H1 (cell line): ENCODE data around the gene XRN2. TPM values are rescaled to one million over a fixed set of nuclear protein-coding genes. Genes with fewer than 3 reads are reported as not detected.
A peak's percentile ranks its signal among the peaks of the same experiment; 100 is the strongest.

ENCODE experiments used
- CTCF ChIA-PET: fragments of 300-600 bp; sonication (Branson Sonifier 250); formaldehyde crosslinking; loops from one replicate; lab custom pipeline; 2021; ENCODE audit not compliant: partially characterized antibody; lab: Charles Lee
- POLR2A ChIA-PET: fragments of 300-600 bp; sonication (Branson Sonifier 250); formaldehyde crosslinking; loops from one replicate; lab custom pipeline; 2021; ENCODE audit warnings: inconsistent platforms; ENCODE audit not compliant: partially characterized antibody; lab: Charles Lee
- DNase-seq, 2 experiments: peaks; one replicate each; pipeline versions ENCODE4 v3.0.0 to v3.0.0-alpha.2; 2010 to 2022; ENCODE audit warnings: low spot score in 2 of 2, low read depth in 1 of 2, mixed read lengths in 1 of 2
- FAIRE-seq: peaks from 2 replicates; lab custom pipeline; 2011; peaks lifted over from hg19 to GRCh38; lab: Jason Lieb, UNC
- H2AFZ ChIP-seq: 2 replicates; pipeline ENCODE4 v1.8.1; 2012; ENCODE audit warnings: low read length, inconsistent platforms
- H2AK5ac ChIP-seq: 2 replicates; pipeline ENCODE4 v1.6.1; 2013; ENCODE audit warnings: low read depth, low read length
- H2BK120ac ChIP-seq: replicated peaks from 2 replicates; pipeline ENCODE3; 2013; ENCODE audit warnings: low read depth, low read length, inconsistent platforms
- H2BK12ac ChIP-seq: 2 replicates; pipeline ENCODE4 v1.6.1; 2013; ENCODE audit warnings: low read depth, low read length
- H2BK15ac ChIP-seq: 2 replicates; pipeline ENCODE4 v1.6.1; 2013; ENCODE audit warnings: low read length
- H2BK20ac ChIP-seq: 2 replicates; pipeline ENCODE4 v1.6.1; 2013; ENCODE audit warnings: low read length
- H2BK5ac ChIP-seq: 2 replicates; pipeline ENCODE4 v1.6.1; 2013; ENCODE audit warnings: low read depth, low read length
- H3K14ac ChIP-seq: 2 replicates; pipeline ENCODE4 v1.6.1; 2013; ENCODE audit warnings: inconsistent platforms; ENCODE audit not compliant: insufficient read length
- H3K18ac ChIP-seq: 2 replicates; pipeline ENCODE4 v1.6.1; 2013; ENCODE audit warnings: low read length; ENCODE audit errors: extremely low read depth
- H3K23ac ChIP-seq: 2 replicates; pipeline ENCODE4 v1.6.1; 2013; ENCODE audit warnings: inconsistent platforms; ENCODE audit not compliant: insufficient read length
- H3K23me2 ChIP-seq: 2 replicates; pipeline ENCODE4 v1.6.1; 2013; ENCODE audit warnings: low read depth, low read length
- H3K27ac ChIP-seq: 2 replicates; pipeline ENCODE4 v1.6.1; 2011; ENCODE audit warnings: low read depth, low read length, inconsistent platforms
- H3K27me3 ChIP-seq, 4 experiments: replicated peaks in 1 of 4; 1 replicate in 1 of 4; 2 replicates in 3 of 4; pipeline versions ENCODE4 v1.6.1 to v1.8.1; 2011 to 2013; ENCODE audit warnings: low read length in 3 of 4, mild to moderate bottlenecking in 3 of 4, inconsistent platforms in 2 of 4, mixed read lengths in 2 of 4, moderate library complexity in 1 of 4; ENCODE audit not compliant: control insufficient read depth in 3 of 4, insufficient read depth in 3 of 4; ENCODE audit errors: extremely low read depth in 1 of 4
- H3K36me3 ChIP-seq, 4 experiments: 2 replicates each; pipeline versions ENCODE4 v1.6.1 to v1.8.1; 2011 to 2013; ENCODE audit warnings: mild to moderate bottlenecking in 4 of 4, low read length in 3 of 4, moderate library complexity in 2 of 4, control low read depth in 1 of 4, inconsistent platforms in 1 of 4; ENCODE audit not compliant: insufficient read depth in 4 of 4, control insufficient read depth in 2 of 4
- H3K4ac ChIP-seq: replicated peaks from 2 replicates; pipeline ENCODE3; 2013; ENCODE audit warnings: low read length, low read depth, mixed read lengths, inconsistent platforms; ENCODE audit not compliant: insufficient read length
- H3K4me1 ChIP-seq, 4 experiments: replicated peaks in 1 of 4; 1 replicate in 1 of 4; 2 replicates in 3 of 4; pipeline versions ENCODE4 v1.6.1 to v1.8.1; 2011 to 2013; ENCODE audit warnings: low read length in 3 of 4, inconsistent platforms in 2 of 4, mixed read lengths in 1 of 4; ENCODE audit not compliant: insufficient read depth in 4 of 4, control insufficient read depth in 3 of 4
- H3K4me2 ChIP-seq, 2 experiments: 2 replicates each; pipeline versions ENCODE4 v1.6.1 to v1.8.1; 2011 to 2013; ENCODE audit warnings: low read depth in 2 of 2, low read length in 2 of 2, control low read depth in 1 of 2, inconsistent platforms in 1 of 2, mild to moderate bottlenecking in 1 of 2; ENCODE audit not compliant: insufficient read depth in 1 of 2
- H3K4me3 ChIP-seq, 4 experiments: fragments of 200-600, 300-600 bp in 1 of 4; sonication (generic), shearing (Covaris generic), sonication (Bioruptor Twin) in 1 of 4; 2 replicates each; pipeline versions ENCODE4 v1.5.1 to v1.8.1; 2011 to 2016; ENCODE audit warnings: low read length in 4 of 4, low read depth in 3 of 4, control low read depth in 2 of 4, inconsistent platforms in 2 of 4, mild to moderate bottlenecking in 2 of 4, mixed read lengths in 1 of 4, moderate library complexity in 1 of 4; ENCODE audit not compliant: insufficient read depth in 2 of 4; ENCODE audit errors: extremely low read depth in 1 of 4
- H3K56ac ChIP-seq: replicated peaks from 2 replicates; pipeline ENCODE3; 2013; ENCODE audit warnings: low read depth, mild to moderate bottlenecking, mixed read lengths, low read length, inconsistent platforms; ENCODE audit not compliant: insufficient read length
- H3K79me1 ChIP-seq: 2 replicates; pipeline ENCODE4 v1.6.1; 2013; ENCODE audit warnings: low read depth, low read length, control low read depth
- H3K79me2 ChIP-seq, 2 experiments: 2 replicates each; pipeline versions ENCODE4 v1.6.1 to v1.8.1; 2012 to 2013; ENCODE audit warnings: low read length in 2 of 2, mild to moderate bottlenecking in 2 of 2, inconsistent platforms in 1 of 2; ENCODE audit not compliant: insufficient read depth in 2 of 2, control insufficient read depth in 1 of 2
- H3K9ac ChIP-seq, 4 experiments: replicated peaks in 1 of 4; 1 replicate in 1 of 4; 2 replicates in 3 of 4; pipeline versions ENCODE4 v1.6.1 to v1.8.1; 2011 to 2013; ENCODE audit warnings: low read depth in 3 of 4, low read length in 3 of 4, control low read depth in 2 of 4, mild to moderate bottlenecking in 2 of 4, moderate library complexity in 2 of 4, inconsistent platforms in 1 of 4; ENCODE audit errors: extremely low read depth in 1 of 4
- H3K9me3 ChIP-seq, 2 experiments: 2 replicates each; pipeline versions ENCODE4 v1.6.1 to v1.8.1; 2012 to 2013; ENCODE audit warnings: mild to moderate bottlenecking in 2 of 2, moderate library complexity in 2 of 2, control low read depth in 1 of 2, inconsistent platforms in 1 of 2, low read depth in 1 of 2, low read length in 1 of 2, mixed read lengths in 1 of 2; ENCODE audit not compliant: insufficient read depth in 2 of 2
- H4K20me1 ChIP-seq, 2 experiments: replicated peaks in 1 of 2; 2 replicates each; pipeline versions ENCODE3 to v1.8.1; 2011 to 2013; ENCODE audit warnings: inconsistent platforms in 2 of 2, low read length in 2 of 2, mild to moderate bottlenecking in 1 of 2; ENCODE audit not compliant: insufficient read depth in 2 of 2, control insufficient read depth in 1 of 2
- H4K5ac ChIP-seq: 2 replicates; pipeline ENCODE4 v1.6.1; 2013; ENCODE audit warnings: low read length, low read depth, mixed read lengths, inconsistent platforms; ENCODE audit not compliant: insufficient read length
- H4K8ac ChIP-seq: 2 replicates; pipeline ENCODE4 v1.8.0; 2013; ENCODE audit warnings: mild to moderate bottlenecking, moderate library complexity, low read length, inconsistent platforms; ENCODE audit not compliant: insufficient read depth; ENCODE audit errors: extremely low read depth
- H4K91ac ChIP-seq: replicated peaks from 2 replicates; pipeline ENCODE3; 2013; ENCODE audit warnings: low read length, mixed read lengths, inconsistent platforms; ENCODE audit not compliant: insufficient read length
- CREB1 ChIP-seq: IDR thresholded peaks from 2 replicates; pipeline ENCODE4 v1.6.1; 2012; ENCODE audit warnings: inconsistent platforms
- HDAC6 ChIP-seq: IDR thresholded peaks from one replicate; pipeline ENCODE4 v1.7.1; 2012; ENCODE audit warnings: low read depth, mild to moderate bottlenecking, inconsistent platforms, low read length, moderate library complexity
- WGBS, 2 experiments: shearing (Covaris generic) in 1 of 2; methylation state at CpG; one replicate each; pipeline versions ENCODE4 v1.1.6 to v1.1.7; 2013 to 2015; ENCODE audit warnings: low lambda C conversion rate in 2 of 2, mixed read lengths in 2 of 2, inconsistent platforms in 1 of 2, low coverage in 1 of 2, missing lambda C conversion rate in 1 of 2; ENCODE audit not compliant: insufficient replicate concordance in 2 of 2, insufficient coverage in 1 of 2, insufficient read length in 1 of 2; ENCODE audit errors: extremely low coverage in 1 of 2, missing lambda C conversion rate in 1 of 2; 5-methylcytosine and 5-hydroxymethylcytosine counted together
- polyA plus RNA-seq, 7 experiments: library from polyadenylated mRNA; depleted of rRNA in 3 of 7; stranded (reverse) in 5 of 7; unstranded in 2 of 7; fragments of >200 nt in 5 of 7; fragments of 200-250 nt in 2 of 7; gene quantifications; 1 replicate in 5 of 7; 2 replicates in 1 of 7; 4 replicates in 1 of 7; pipeline versions ENCODE4 v1.2.1 to v1.2.3, GENCODE V29; 2011 to 2013; ENCODE audit warnings: missing spikeins in 2 of 7, mixed read lengths in 2 of 7
- total RNA-seq: library from RNA; stranded (reverse); fragmentation: NEBNext Ultra II Directional; extraction: Animal tissue kit (Norgen Biotek cat#: 25700); gene quantifications from 2 replicates; pipeline ENCODE4 v1.2.1, GENCODE V29; 2021

XRN2 gene
- total and polyA plus RNA-seq, 2 of the 8 experiments (the other 6 are each of a cell fraction or from before 2014, with no cell fraction given): 60.3 to 139 TPM

DNA sequence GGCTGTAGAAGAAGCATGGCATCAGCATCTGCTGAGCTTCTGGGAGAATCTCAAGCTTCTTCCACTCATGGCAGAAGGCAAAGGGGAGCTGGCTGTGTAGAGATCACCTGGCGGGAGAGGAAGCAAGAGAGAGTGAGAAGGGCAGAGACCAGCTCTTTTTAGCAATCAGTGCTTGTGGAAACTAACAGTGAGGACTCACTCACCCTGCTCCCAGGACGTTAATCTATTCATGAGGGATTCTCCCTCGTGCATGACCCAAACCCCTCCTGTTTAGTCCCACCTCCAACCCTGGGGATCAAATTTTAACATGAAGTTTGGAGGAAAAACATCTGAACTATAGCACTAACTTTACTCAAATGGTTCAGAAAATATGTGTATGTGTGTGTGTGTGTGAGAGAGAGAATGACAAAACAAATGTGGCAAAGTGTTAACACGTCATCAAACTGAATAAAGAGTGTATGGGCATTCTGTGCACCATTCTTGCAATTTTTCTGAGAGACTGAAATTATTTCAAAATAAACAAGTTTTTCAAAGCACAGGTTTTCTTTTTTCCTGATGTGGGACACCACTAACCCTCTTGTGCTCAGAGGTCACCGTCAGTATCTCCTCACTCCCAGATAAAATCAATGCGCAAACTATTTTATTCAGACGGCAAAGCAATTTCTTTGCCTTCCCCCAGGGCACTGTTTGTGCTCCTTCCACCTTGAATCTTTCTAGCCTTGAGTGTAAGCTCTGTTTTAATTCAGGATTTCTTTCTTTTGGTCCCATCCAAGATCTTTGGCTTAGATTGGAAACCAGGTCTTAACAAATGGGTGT lies 23.2 kb upstream of the XRN2 start:
- no peak overlapping the region for H3K14ac ChIP-seq
- H3K56ac ChIP-seq: no peak overlapping the region
- no peak overlapping the region for H3K23ac ChIP-seq
- no peaks in the 10 kb centered on the region for H3K79me2 ChIP-seq
- H2BK12ac ChIP-seq: no peak overlapping the region
- H3K27me3 ChIP-seq: no peaks in the 10 kb centered on the region
- no peak overlapping the region for H3K4me3 ChIP-seq
- no peak overlapping the region for H2BK15ac ChIP-seq
- 0 out of 2 replicates have a peak overlapping the region, but pooled peaks have one; percentile 65 for H2AFZ ChIP-seq
- no peak overlapping the region for H3K4ac ChIP-seq
- H3K36me3 ChIP-seq: no peaks in the 10 kb centered on the region
- no peaks in the 10 kb centered on the region for H4K20me1 ChIP-seq
- no peak overlapping the region for H4K91ac ChIP-seq
- no peak overlapping the region for H3K27ac ChIP-seq
- CTCF ChIA-PET: interaction anchor here (1.2 kb wide), 2 partner anchors 12 to 386 kb away, joined by 3 read pairs; no protein-coding TSS in a partner anchor
- no peak overlapping the region for H4K8ac ChIP-seq
- no peaks in the 10 kb centered on the region for H3K79me1 ChIP-seq
- H2BK120ac ChIP-seq: no peak overlapping the region
- no peak overlapping the region for H2BK20ac ChIP-seq
- no peak overlapping the region for H2AK5ac ChIP-seq
- no peak overlapping the region for H4K5ac ChIP-seq
- no peak for FAIRE-seq
- no peak overlapping the region for H2BK5ac ChIP-seq
- 86% methylated on average over 7 of the region's 7 CpGs; no CpG with 5 or more reads in 1 of the 2 experiments for WGBS, 2 experiments
- POLR2A ChIA-PET: interaction anchor here (0.7 to 1.2 kb wide), 3 partner anchors 23 to 1179 kb away, joined by 3 read pairs; partner anchors contain the start of gene XRN2
- H3K9ac ChIP-seq: no peak overlapping the region
- no peaks in the 10 kb centered on the region for H3K4me1 ChIP-seq
- no peaks in the 10 kb centered on the region for H3K9me3 ChIP-seq
- no peaks in the 10 kb centered on the region for H3K23me2 ChIP-seq
- no peak overlapping the region for H3K4me2 ChIP-seq
- H3K18ac ChIP-seq: no peak overlapping the region
- DNase-seq: no peak
- TF ChIP-seq CREB1 (no peak), HDAC6 (no peak)
